Activated T-cell treated with anti-CD3 and anti-CD28 coated beads, Interleukin-2, amount 50 U/mL, for 72 hours (primary cell): ENCODE measurements around the gene AMBP. TPM values are rescaled to one million over a fixed set of nuclear protein-coding genes. Genes with fewer than 3 reads are reported as not detected.
"Not testable (repeated sequence)": the region's sequence is repeated elsewhere in the genome, so short reads cannot be mapped to it uniquely, and the experiment has no call there.

Source experiments
- ATAC-seq, 2 donors: fragments of 150-1000 bp; cut with Tn5 transposase; replicated peaks in 1 of 2; 2 replicates each; pipeline ENCODE4 v1.10.0; 2021; ENCODE audit warnings: moderate library complexity in 2 of 2, mild to moderate bottlenecking in 1 of 2
- DNase-seq, 2 donors: peaks; one replicate each; pipeline ENCODE4 v3.0.0; 2021 to 2022; ENCODE audit warnings: mixed read lengths in 1 of 2
- H3K27ac Mint-ChIP-seq: one replicate; pipeline ENCODE4 v1.8.0; 2022; ENCODE audit warnings: mild to moderate bottlenecking, moderate library complexity, mixed read lengths
- H3K27me3 Mint-ChIP-seq: one replicate; pipeline ENCODE4 v1.8.0; 2022; ENCODE audit warnings: low read depth, mixed read lengths
- H3K36me3 Mint-ChIP-seq, 2 donors: one replicate each; pipeline ENCODE4 v1.8.0; 2022; ENCODE audit warnings: mixed read lengths in 2 of 2, mild to moderate bottlenecking in 1 of 2; ENCODE audit not compliant: insufficient read depth in 2 of 2
- H3K4me1 Mint-ChIP-seq: one replicate; pipeline ENCODE4 v1.8.0; 2022; ENCODE audit warnings: low read depth, mixed read lengths
- H3K4me3 Mint-ChIP-seq, 2 donors: one replicate each; pipeline ENCODE4 v1.8.0; 2022; ENCODE audit warnings: mild to moderate bottlenecking in 2 of 2, mixed read lengths in 2 of 2, moderate library complexity in 2 of 2
- H3K9me3 Mint-ChIP-seq, 2 donors: one replicate each; pipeline ENCODE4 v1.8.0; 2022; ENCODE audit warnings: mixed read lengths in 2 of 2
- total RNA-seq, 2 donors: library from RNA; stranded (reverse); gene quantifications; one replicate each; pipeline ENCODE4 v1.2.3, GENCODE V29; 2022

Gene AMBP
- total RNA-seq, 2 donors from 2014 or later = not detected

GRCh38 chr9:114082763-114083412 is 4.8 kb upstream of the AMBP start:
- DNase-seq, H3K4me1 Mint-ChIP-seq, H3K27ac Mint-ChIP-seq, H3K9me3 Mint-ChIP-seq, H3K36me3 Mint-ChIP-seq, H3K4me3 Mint-ChIP-seq, H3K27me3 Mint-ChIP-seq, ATAC-seq: not testable (repeated sequence)

- Mint-ChIP-seq H3K27me3 (peaks cover 2% of the 10 kb centered on the region), H3K4me1 (no peaks in the 10 kb centered on the region), H3K9me3 (no peaks in the 10 kb centered on the region), H3K27ac (no peak overlapping the region), H3K4me3 (no peak overlapping the region), H3K36me3 (no peaks in the 10 kb centered on the region)
- ATAC-seq (peak; percentile 81 to 92), DNase-seq (peak; percentile 81 to 86)
Observed at GRCh38 chr9:114082017-114082762, 4.1 kb upstream of the AMBP start.

- H3K27me3 Mint-ChIP-seq = peaks cover 9% of the 10 kb centered on the region
- DNase-seq = no peak
- H3K27ac Mint-ChIP-seq = no peak overlapping the region
- H3K36me3 Mint-ChIP-seq = no peaks in the 10 kb centered on the region
- H3K9me3 Mint-ChIP-seq = no peaks in the 10 kb centered on the region
- no peak for ATAC-seq
- no peak overlapping the region for H3K4me3 Mint-ChIP-seq
- no peaks in the 10 kb centered on the region for H3K4me1 Mint-ChIP-seq
Observed at GRCh38 chr9:114081441-114082016, 3.4 kb upstream of the AMBP start.

- Mint-ChIP-seq H3K27ac (no peak overlapping the region), H3K4me3 (no peak overlapping the region), H3K27me3 (peaks cover 15% of the 10 kb centered on the region), H3K9me3 (no peaks in the 10 kb centered on the region), H3K4me1 (no peaks in the 10 kb centered on the region), H3K36me3 (no peaks in the 10 kb centered on the region)
- DNase-seq (no peak), ATAC-seq (no peak)
Observed at GRCh38 chr9:114080773-114081440, 2.8 kb upstream of the AMBP start.

GRCh38 chr9:114080195-114080772 is 2.2 kb upstream of the AMBP start:
- DNase-seq (no peak), ATAC-seq (no peak)
- H3K4me1 Mint-ChIP-seq = no peaks in the 10 kb centered on the region
- no peak overlapping the region for H3K27ac Mint-ChIP-seq
- H3K27me3 Mint-ChIP-seq = peaks cover 21% of the 10 kb centered on the region
- no peaks in the 10 kb centered on the region for H3K36me3 Mint-ChIP-seq
- H3K4me3 Mint-ChIP-seq = no peak overlapping the region
- no peaks in the 10 kb centered on the region for H3K9me3 Mint-ChIP-seq

- H3K27ac Mint-ChIP-seq = no peak overlapping the region
- DNase-seq (no peak), ATAC-seq (no peak)
- H3K4me1 Mint-ChIP-seq = no peaks in the 10 kb centered on the region
- no peaks in the 10 kb centered on the region for H3K9me3 Mint-ChIP-seq
- H3K36me3 Mint-ChIP-seq = no peaks in the 10 kb centered on the region
- peaks cover 32% of the 10 kb centered on the region for H3K27me3 Mint-ChIP-seq
- H3K4me3 Mint-ChIP-seq = no peak overlapping the region
Observed at GRCh38 chr9:114078781-114079156, 669 bp upstream of the AMBP start.

GRCh38 chr9:114077162-114077837 is 800 bp downstream of the AMBP start:
- Mint-ChIP-seq H3K9me3 (no peaks in the 10 kb centered on the region), H3K27ac (no peak overlapping the region), H3K36me3 (no peaks in the 10 kb centered on the region), H3K4me3 (no peak overlapping the region), H3K4me1 (no peaks in the 10 kb centered on the region), H3K27me3 (peaks cover 32% of the 10 kb centered on the region)
- no peak for DNase-seq
- no peak for ATAC-seq

- H3K4me1 Mint-ChIP-seq = no peaks in the 10 kb centered on the region
- ATAC-seq (no peak), DNase-seq (no peak)
- H3K4me3 Mint-ChIP-seq = no peak overlapping the region
- no peaks in the 10 kb centered on the region for H3K9me3 Mint-ChIP-seq
- no peak overlapping the region for H3K27ac Mint-ChIP-seq
- H3K27me3 Mint-ChIP-seq = peaks cover 32% of the 10 kb centered on the region
- H3K36me3 Mint-ChIP-seq = no peaks in the 10 kb centered on the region
Observed at GRCh38 chr9:114076237-114077161, 1.6 kb downstream of the AMBP start.

- Mint-ChIP-seq H3K27ac (no peak overlapping the region), H3K27me3 (peaks cover 32% of the 10 kb centered on the region), H3K4me3 (no peak overlapping the region), H3K36me3 (no peaks in the 10 kb centered on the region), H3K9me3 (no peaks in the 10 kb centered on the region), H3K4me1 (no peaks in the 10 kb centered on the region)
- ATAC-seq (no peak), DNase-seq (no peak)
Observed at GRCh38 chr9:114075602-114076001, 2.5 kb downstream of the AMBP start.

GRCh38 chr9:114072184-114073140 is 5.6 kb downstream of the AMBP start:
- H3K27ac Mint-ChIP-seq = no peak overlapping the region
- no peaks in the 10 kb centered on the region for H3K9me3 Mint-ChIP-seq
- ATAC-seq (no peak), DNase-seq (no peak)
- peaks cover 32% of the 10 kb centered on the region for H3K27me3 Mint-ChIP-seq
- no peaks in the 10 kb centered on the region for H3K4me1 Mint-ChIP-seq
- no peaks in the 10 kb centered on the region for H3K36me3 Mint-ChIP-seq
- no peak overlapping the region for H3K4me3 Mint-ChIP-seq

GRCh38 chr9:114071197-114071795 is 6.8 kb downstream of the AMBP start:
- no peaks in the 10 kb centered on the region for H3K4me1 Mint-ChIP-seq
- no peak overlapping the region for H3K27ac Mint-ChIP-seq
- H3K9me3 Mint-ChIP-seq = no peaks in the 10 kb centered on the region
- DNase-seq (no peak), ATAC-seq (no peak)
- no peak overlapping the region for H3K4me3 Mint-ChIP-seq
- no peaks in the 10 kb centered on the region for H3K36me3 Mint-ChIP-seq
- peaks cover 22% of the 10 kb centered on the region for H3K27me3 Mint-ChIP-seq
